ELF-1 (cell line): ENCODE measurements around the gene MCTP1.

Experiments used
- DNase-seq: peaks from one replicate; pipeline ENCODE4 v3.0.0-alpha.2; 2016; ENCODE audit warnings: low read depth, low spot score

The MCTP1 gene

DNA sequence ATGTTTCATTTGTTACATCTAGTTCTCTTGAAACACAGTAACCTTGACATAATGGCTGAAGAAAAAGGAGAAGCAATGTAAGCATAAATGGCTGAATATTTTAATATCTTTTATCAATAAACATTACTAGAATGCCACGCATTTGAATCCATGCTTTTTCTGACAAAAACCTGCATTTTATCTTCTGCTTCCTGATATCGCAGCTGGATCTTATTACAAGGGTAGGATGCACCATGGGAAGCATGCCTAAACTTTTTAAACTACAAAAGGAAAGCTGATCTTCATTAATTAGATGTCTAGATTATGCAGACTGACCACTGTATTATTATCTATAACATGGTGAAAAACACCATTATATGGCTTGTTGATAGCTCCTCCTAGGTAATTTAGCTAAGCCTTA, 509.8 kb downstream of the MCTP1 start:
- no peak for DNase-seq

- no peak for DNase-seq
These were observed 513.2 kb downstream of the MCTP1 start for GRCh38 chr5:94771742-94772141.

GRCh38 chr5:94769996-94770395, 514.9 kb downstream of the MCTP1 start:
- no peak for DNase-seq

DNA sequence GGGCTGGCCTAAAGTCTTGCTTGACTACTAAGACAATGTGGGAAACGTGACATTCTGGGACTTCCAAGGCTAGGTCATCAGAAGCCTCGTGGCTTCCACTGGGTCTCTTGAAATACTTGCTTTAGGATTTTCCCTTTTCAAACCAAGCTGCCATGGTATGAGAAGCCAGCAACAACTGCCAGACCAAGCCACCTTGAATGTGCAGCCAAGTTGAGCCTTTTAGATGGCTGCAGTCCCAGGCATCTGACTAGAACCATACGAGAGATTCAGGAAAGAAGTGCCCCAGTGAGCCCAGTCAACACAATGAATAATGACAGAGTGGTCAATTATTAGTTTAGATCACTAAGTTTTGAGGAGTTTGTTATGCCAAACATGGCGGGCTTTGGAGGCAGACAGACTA, 523.1 kb downstream of the MCTP1 start:
- no peak for DNase-seq

- no peak for DNase-seq
These were observed 523.8 kb downstream of the MCTP1 start for GRCh38 chr5:94761055-94761454.

- no peak for DNase-seq
These were observed 524.9 kb downstream of the MCTP1 start for GRCh38 chr5:94759961-94760360.

GRCh38 chr5:94759022-94759421, 525.9 kb downstream of the MCTP1 start:
- no peak for DNase-seq

DNA sequence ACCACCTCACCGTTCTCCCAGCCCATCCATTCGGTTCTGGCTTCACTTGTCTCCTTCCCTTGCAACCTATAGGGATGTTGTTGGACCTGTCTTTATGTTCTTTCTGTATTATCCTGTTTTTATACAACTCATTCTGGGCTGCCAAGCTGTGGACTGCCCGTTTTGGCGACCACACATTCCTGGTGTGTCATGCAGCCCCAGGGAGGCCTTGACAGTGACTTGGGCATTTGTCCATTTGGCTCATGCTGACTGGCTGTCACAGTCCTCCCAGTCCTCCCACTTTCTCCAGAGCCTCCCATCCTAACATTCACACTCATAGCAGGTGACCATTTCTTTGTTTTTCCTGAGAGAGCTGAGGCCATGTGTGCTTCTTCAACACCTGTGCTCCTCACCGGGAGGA, 530.1 kb downstream of the MCTP1 start:
- DNase-seq = no peak

- no peak for DNase-seq
These were observed 533.4 kb downstream of the MCTP1 start for GRCh38 chr5:94751460-94751859.

DNA sequence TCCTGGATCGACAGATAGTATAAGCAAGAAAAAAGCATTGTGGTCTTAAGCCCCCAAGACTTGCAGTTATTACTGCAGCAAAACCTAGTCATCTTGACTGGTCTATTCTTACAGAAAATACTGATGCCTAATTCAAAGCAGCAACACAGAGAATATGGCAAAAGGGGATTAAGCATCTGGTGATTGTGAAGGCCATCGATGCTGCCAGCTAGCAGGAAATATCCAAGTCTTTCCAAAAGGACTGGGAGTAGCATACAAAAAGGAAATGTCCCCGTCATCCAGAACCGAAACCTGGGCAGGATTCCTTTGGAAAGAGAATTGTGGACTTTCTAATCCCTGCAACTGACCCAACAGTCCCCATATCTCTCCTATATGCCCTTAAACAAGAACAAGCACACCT, 534.2 kb downstream of the MCTP1 start:
- no peak for DNase-seq

- DNase-seq = no peak
These were observed 535.9 kb downstream of the MCTP1 start for GRCh38 chr5:94749042-94749441.

DNA sequence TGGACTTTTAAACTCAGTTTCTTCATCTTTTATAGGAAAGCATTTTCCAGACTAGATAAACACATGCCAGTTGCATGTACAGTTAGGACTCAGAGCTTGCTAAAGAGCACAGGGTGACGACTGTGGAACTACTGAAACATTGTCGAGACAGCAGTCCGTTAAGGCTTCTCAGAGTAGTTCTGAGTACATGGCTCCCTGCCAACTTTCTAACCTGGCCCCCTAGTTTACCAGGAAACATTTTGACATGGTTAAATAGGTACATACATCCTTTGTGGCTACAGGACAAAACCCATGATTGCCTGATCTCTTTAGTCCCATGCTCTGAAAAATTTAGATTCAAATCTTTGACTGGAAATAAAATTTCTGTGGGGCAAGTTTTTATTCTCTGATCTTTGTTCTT, 536.7 kb downstream of the MCTP1 start:
- DNase-seq = no peak

DNA sequence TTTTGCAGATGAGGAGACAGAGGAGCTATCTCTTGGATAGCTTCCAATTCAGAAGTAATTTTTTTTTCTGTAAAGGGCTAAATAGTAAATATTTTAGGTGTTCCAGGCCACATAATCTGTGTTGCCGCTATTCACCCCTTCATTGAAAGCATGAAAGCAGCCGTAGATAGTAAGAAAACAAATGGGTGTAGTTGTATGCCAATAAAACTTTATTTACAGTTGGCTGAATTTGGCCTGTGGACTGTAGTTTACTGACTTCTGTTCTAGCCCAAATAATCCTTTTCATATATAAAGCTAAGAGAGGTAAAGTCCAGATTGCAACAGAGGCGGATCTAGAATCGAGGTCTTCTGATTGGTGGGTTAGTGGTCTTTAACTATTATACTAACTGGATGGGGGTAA, 537.5 kb downstream of the MCTP1 start:
- DNase-seq = no peak

DNA sequence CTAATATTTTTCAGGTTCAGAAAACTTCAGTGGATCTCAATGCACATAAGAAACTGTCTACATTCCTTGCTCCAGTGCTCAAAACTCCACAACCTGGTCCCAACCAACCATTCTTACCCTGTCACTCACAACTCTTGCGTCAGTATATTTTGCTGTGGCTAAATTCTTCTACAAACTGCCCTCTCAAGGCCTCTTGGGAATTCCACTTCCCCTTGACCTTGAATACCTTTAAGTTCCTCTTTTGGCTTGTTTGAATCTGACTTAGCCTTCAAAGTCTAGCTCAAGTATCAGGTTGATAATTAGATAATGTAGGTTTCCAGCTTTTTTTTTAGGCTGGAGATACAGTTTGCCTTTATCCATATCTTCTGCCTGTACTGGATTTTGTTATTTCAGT, 538.2 kb downstream of the MCTP1 start:
- DNase-seq = no peak

GRCh38 chr5:94745786-94746730, 538.8 kb downstream of the MCTP1 start:
- no peak for DNase-seq

GRCh38 chr5:94744906-94745305, 540.0 kb downstream of the MCTP1 start:
- no peak for DNase-seq

GRCh38 chr5:94742852-94743251, 542.0 kb downstream of the MCTP1 start:
- DNase-seq = no peak

DNA sequence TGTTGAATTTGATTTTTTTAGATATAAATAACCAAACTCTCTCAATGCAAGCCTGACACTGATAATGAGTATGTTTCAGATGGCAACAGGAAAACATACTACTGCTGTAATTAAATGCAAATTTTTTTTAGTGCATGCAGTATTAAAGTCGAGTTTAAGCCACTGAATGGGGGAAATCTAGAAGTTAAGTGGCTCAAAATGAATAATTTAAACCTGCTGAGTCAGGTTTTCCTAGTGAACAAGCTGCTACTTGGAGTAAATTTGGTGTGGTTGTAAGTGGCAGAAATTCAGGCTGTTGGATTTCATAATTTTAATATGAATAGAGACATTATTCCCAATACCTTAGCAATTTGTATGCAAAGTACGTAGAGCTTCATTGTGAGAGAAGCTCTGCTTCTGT, 544.6 kb downstream of the MCTP1 start:
- DNase-seq = no peak

DNA sequence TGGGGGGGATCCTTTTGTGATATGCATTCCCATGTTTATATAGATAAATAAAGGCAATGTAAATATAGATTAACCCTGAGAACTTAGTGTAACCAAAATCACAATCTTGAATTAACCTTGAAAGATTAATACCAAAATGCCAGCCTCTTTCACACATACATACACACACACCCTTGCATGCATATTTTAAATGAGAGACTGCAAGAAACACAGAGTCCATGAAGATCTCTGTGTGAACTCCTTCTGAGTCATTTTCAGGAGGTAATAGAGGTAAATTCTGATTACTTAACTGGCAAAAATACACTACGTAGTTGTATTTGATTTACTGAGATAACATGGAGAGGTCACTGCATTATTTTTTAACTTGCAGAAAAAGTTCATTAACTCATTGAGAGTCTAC, 548.4 kb downstream of the MCTP1 start:
- DNase-seq = no peak

DNA sequence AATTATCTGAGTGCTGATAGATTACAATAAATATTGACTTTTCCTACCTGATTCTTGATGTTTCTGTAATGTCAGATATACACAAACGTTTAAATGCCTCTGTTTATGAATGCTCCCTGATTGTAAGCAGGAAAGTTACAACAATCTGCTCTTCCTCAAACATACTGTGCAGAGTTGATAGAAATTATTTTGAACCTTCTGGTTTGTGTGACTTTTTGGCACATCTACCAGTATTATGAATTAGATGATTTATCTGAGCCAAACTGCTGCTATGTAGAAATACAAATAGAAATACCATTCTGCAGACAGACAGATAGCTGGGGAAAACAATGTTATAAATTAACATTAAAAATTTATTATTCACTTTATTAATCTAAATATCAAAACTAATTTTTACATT, 553.4 kb downstream of the MCTP1 start:
- no peak for DNase-seq

DNA sequence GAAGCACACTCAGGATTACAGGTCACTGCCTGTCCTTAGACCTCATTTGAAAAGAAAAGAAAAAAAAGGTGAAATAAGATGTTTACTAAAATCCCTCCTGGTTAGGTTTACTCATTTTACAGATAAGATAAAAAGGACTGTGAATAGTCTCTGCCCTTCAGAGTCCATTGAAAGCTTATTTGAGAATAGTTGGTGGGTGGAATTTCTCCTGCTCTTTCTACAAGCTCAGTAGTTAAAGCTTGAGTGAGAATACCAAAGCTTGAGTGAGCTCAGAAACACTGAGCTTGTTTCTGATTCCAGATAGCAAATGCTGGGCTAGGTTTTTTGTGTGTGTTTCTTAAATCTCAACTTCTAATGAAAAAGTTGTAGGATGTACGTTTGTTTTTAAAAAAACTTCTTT, 559.8 kb downstream of the MCTP1 start:
- DNase-seq = no peak

- no peak for DNase-seq
These were observed 569.1 kb downstream of the MCTP1 start for GRCh38 chr5:94715768-94716167.

DNA sequence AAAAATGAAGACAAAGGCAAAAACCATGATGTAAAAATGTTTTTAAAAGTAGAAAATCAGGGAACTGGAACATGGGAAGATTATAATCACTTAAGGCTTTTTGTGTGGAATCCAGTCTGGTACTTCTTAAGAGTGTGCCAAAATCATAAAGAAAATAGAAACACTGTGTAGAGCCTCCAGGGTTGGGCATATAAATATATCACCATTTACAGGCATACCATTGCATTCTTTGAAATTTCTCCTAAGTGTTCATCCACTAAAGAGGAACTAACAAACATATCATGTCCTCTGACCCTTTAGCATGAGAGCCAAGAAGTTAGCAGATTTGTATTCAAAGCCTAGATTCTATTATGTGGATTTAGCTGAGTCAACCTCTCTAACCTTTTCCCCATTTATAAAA, 573.1 kb downstream of the MCTP1 start:
- DNase-seq = no peak

GRCh38 chr5:94709277-94709676, 575.6 kb downstream of the MCTP1 start:
- DNase-seq = no peak
